ENCODE data around the gene MARCHF3.

MARCHF3 gene

DNA sequence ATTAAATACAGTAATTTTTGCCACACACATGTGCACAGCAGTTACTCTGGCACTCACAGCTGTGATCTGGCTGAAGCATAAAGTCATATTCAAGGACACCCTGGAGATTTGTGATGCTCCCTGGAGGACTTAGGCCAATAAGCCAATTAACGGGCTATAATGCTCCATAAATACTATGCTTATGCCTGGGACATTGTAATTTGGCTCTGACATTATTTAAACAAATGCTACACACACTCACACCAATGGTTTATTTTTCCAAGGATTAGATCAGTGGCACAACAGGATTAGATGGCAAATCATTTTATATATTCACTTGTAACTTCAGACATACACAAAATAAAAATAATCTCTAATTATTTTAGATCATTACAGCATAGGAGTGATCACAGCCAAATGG is 142.2 kb downstream of the MARCHF3 start:
- TF ChIP-seq, protein P1, sequence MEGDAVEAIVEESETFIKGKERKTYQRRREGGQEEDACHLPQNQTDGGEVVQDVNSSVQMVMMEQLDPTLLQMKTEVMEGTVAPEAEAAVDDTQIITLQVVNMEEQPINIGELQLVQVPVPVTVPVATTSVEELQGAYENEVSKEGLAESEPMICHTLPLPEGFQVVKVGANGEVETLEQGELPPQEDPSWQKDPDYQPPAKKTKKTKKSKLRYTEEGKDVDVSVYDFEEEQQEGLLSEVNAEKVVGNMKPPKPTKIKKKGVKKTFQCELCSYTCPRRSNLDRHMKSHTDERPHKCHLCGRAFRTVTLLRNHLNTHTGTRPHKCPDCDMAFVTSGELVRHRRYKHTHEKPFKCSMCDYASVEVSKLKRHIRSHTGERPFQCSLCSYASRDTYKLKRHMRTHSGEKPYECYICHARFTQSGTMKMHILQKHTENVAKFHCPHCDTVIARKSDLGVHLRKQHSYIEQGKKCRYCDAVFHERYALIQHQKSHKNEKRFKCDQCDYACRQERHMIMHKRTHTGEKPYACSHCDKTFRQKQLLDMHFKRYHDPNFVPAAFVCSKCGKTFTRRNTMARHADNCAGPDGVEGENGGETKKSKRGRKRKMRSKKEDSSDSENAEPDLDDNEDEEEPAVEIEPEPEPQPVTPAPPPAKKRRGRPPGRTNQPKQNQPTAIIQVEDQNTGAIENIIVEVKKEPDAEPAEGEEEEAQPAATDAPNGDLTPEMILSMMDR (conservative IDR thresholded peaks at IDR 0.05) = no peak
- no peak for TF ChIP-seq ZFX (IDR thresholded peaks at IDR 0.05)
- no peak overlapping the region for H3K27ac ChIP-seq

DNA sequence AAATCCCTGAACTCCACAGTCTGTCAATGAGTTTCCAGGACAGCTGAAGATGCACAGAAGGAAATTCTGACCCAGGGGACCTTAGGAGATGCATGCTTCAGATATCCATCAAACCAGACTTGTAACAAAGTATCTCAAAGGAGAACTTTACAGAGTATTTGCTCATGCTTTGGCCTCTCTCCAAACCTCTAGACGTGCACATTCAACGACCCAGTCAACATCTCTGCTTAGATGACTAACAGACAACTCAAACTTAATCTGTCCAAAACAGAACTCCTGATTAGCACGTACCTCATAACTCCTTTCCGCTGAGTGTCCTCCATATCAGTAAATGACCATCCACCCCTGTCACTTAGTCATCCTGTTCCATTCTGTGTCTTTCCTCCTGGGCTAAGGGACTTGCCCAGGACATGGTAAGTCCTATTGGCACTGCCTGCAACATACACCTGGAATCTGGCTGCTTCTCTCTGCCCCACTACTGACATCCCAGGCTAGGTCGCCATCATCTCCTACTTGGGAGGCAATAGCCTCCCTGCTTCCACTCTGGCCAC is 146.0 kb downstream of the MARCHF3 start:
- no peak for TF ChIP-seq ZFX (IDR thresholded peaks at IDR 0.05)
- TF ChIP-seq, protein P1 (conservative IDR thresholded peaks at IDR 0.05) = no peak
- H3K27ac ChIP-seq = peak overlapping the region; percentile 13; the same call in 1 of the 2 replicates

DNA sequence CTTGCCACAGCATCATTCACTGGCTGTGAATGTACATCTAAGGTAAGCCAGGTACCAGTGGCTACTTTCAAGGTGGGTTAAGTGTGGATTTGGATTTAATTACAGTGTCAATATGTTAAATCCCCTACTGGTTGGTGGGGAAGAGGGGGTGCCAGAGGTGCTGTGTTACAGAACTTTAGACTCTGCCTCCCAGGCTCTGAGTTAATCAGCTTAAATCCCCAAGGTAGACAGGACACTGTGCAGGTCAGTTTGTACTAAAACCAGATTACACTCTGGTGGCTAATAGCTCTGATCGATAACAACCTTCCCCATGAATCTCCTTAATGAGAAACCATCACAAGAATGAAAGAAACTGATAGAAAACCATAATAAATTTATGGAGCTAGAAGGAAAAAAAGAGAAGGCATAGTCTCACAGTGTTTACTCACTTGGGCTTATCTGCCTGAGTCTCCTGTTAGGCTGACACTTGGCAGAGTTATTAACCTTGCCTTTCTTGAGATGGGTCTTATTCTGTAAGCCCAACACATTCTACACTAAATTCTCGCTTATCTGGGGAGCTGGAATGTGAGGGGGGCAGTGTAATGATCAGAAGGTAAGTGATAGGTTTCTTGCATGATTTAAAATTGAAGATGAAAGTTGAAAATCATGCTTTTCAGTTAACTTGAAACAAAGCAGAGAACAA is 146.7 kb downstream of the MARCHF3 start:
- H3K27ac ChIP-seq = peak overlapping the region; percentile 22; the same call in 1 of the 2 replicates
- TF ChIP-seq, protein P1 (conservative IDR thresholded peaks at IDR 0.05) = no peak
- TF ChIP-seq ZFX (IDR thresholded peaks at IDR 0.05) = no peak

DNA sequence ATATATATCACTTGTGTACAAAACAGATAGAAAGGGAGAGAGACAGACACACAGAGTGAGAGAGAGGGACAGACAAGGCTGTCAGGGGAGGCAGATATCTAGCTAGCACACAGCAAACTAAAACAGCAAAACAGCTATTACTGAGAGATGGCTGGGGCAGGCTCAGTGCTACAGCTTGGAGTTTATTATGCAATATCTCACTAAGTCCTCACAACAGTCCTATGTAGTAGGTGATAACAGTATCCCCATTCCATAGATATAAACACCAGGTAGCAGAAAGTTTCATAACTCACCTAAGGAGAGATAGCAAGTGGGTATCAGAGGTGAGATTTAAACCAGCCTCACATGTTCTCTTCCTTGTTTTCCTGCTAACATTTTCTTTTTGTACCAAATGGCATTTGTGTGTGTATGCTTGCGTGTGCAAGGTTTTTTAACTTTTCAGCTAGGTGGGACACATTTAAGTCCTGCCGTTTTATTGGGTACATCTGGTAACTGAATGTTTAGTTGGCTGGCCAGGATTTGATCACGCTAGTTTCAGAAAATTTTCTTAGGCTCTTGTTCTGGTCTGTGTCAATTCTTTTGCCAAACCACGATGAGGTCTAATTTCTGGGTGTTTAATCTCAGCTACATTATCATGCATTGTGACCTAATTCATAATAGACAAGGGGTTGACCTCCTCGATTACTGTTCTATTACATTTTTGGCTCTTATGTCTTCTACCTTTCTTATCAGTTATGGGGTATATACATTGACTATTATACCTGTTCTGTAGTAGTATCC is 148.3 kb downstream of the MARCHF3 start:
- TF ChIP-seq, protein P1 (conservative IDR thresholded peaks at IDR 0.05) = no peak
- no peak for TF ChIP-seq ZFX (IDR thresholded peaks at IDR 0.05)
- H3K27ac ChIP-seq = no peak overlapping the region

DNA sequence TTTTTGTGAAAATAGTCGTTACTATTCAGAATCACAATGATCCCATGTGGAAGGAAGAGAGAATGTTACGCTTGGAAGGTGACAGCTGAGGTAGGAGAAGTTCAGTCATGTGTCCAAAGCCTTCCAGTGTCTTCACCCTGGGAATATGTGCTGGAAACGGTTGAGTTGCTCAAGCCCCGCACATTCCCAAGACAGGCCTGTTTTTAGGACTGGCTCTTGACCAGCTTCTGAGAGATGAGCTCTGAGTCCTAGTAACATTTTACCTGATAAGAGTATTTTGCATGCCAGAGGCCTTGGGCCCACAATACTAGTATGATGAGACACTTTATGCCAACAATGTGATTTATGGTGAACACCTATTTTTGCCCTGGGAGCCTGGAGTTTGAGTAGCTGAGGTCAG is 151.7 kb downstream of the MARCHF3 start:
- no peak overlapping the region for H3K27ac ChIP-seq
- TF ChIP-seq, protein P1 (conservative IDR thresholded peaks at IDR 0.05) = no peak
- TF ChIP-seq ZFX (IDR thresholded peaks at IDR 0.05) = no peak

DNA sequence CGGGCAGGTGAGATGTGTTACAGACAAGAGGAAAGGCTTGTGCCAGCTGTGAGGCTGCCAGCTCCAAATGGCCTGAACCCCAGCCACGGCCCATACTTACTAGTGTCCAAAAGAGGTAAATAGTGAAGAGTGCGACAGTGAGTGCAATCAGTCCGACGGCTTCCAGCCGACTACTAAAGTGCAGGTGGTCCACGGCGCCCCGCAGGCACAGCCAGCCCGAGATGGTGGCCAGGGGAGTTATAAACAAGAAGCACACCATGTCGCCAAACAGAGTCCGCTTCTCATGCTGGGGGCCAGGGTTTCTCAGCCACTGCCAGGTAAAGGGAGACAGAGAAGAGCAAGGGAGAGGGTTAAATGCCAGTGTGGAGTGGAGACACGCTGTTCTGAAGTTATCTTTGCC is 152.3 kb downstream of the MARCHF3 start:
- no peak overlapping the region for H3K27ac ChIP-seq
- TF ChIP-seq, protein P1 (conservative IDR thresholded peaks at IDR 0.05) = no peak
- TF ChIP-seq ZFX (IDR thresholded peaks at IDR 0.05) = no peak

DNA sequence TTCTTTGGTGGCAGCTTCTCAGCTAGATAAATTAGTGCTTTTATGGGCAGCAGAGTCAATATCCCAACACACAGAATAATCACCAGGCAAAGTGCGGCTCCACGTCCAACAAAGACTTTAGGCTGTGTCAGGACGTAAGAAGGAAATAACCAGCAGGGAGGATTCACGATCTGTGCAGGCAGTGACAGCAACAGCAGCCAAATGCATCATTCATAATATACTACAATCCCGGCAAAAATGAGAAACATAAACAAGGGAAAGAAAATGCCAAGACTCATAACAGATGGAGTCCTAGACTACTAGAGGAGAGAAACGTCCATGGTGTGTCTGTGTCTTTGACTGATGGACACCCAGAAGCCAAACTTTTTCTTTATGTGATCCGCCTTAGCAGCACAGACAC is 152.8 kb downstream of the MARCHF3 start:
- no peak overlapping the region for H3K27ac ChIP-seq
- TF ChIP-seq, protein P1 (conservative IDR thresholded peaks at IDR 0.05) = no peak

Measured in C4-2B (cell line).